GM12878 (cell line): ENCODE data around the gene INO80C. TPM values are rescaled to one million over a fixed set of nuclear protein-coding genes. Genes with fewer than 3 reads are reported as not detected.

ENCODE experiments used
- ATAC-seq: fragments of 200-7000 bp; cut with Tn5 transposase; 3 replicates; pipeline ENCODE4 v1.9.1; 2020; ENCODE audit warnings: mild to moderate bottlenecking, moderate library complexity
- BruUV-seq: library from RNA; stranded (reverse); fragments of 400-500 nt; replicated peaks from 2 replicates; lab custom pipeline; 2021; lab: Mats Ljungman, UMichigan
- CTCF ChIA-PET: fragments of 300-600 bp; sonication (Branson Sonifier 250); formaldehyde crosslinking; extraction: SDS; loops from one replicate; lab custom pipeline; 2021; ENCODE audit warnings: inconsistent platforms; lab: Yijun Ruan, JAX
- POLR2A ChIA-PET: fragments of 350-600 bp; formaldehyde crosslinking; extraction: SDS; loops from one replicate; lab custom pipeline; 2021; ENCODE audit warnings: inconsistent platforms; lab: Charles Lee
- RAD21 ChIA-PET: fragments of 300-600 bp; sonication (Branson Sonifier 250); formaldehyde crosslinking; loops from one replicate; lab custom pipeline; 2023; ENCODE audit warnings: antibody characterized with exemption; ENCODE audit not compliant: unreplicated experiment; lab: Charles Lee
- SMC1A ChIA-PET: fragments of 300-600 bp; sonication (Branson Sonifier 250); formaldehyde crosslinking; loops from one replicate; lab custom pipeline; 2023; ENCODE audit not compliant: unreplicated experiment, uncharacterized antibody; lab: Charles Lee
- DNase-seq: peaks from one replicate; pipeline ENCODE4 v3.0.0-alpha.2; 2011; ENCODE audit warnings: low read depth, low spot score
- FAIRE-seq: peaks from 3 replicates; lab custom pipeline; 2011; peaks lifted over from hg19 to GRCh38; lab: Jason Lieb, UNC
- H2AFZ ChIP-seq: 2 replicates; pipeline ENCODE4 v1.6.0; 2011; ENCODE audit warnings: low read depth, low read length, control low read depth; ENCODE audit not compliant: control insufficient read depth
- H3K27ac ChIP-seq: 2 replicates; pipeline ENCODE4 v1.5.1; 2011; ENCODE audit warnings: control low read depth; ENCODE audit not compliant: control insufficient read depth, insufficient read depth
- H3K27me3 ChIP-seq, 2 experiments: replicated peaks in 1 of 2; 2 replicates each; pipeline versions ENCODE4 v1.6.0 to v1.6.1; 2011; ENCODE audit warnings: low read length in 1 of 2; ENCODE audit not compliant: control insufficient read depth in 2 of 2, insufficient read depth in 2 of 2
- H3K36me3 ChIP-seq, 2 experiments: 2 replicates each; pipeline ENCODE4 v1.5.1; 2011; ENCODE audit warnings: low read length in 1 of 2; ENCODE audit not compliant: control insufficient read depth in 2 of 2, insufficient read depth in 2 of 2
- H3K4me1 ChIP-seq: 2 replicates; pipeline ENCODE4 v1.6.1; 2011; ENCODE audit warnings: mild to moderate bottlenecking, low read length, moderate library complexity, mixed read lengths; ENCODE audit not compliant: control insufficient read depth, insufficient read depth
- H3K4me2 ChIP-seq: 2 replicates; pipeline ENCODE4 v1.6.0; 2011; ENCODE audit warnings: control low read depth; ENCODE audit not compliant: control insufficient read depth, insufficient read depth
- H3K4me3 ChIP-seq: fragments of 200-600 bp; sonication (generic); 2 replicates; pipeline ENCODE4 v1.5.1; 2016
- H3K79me2 ChIP-seq: 2 replicates; pipeline ENCODE4 v1.6.0; 2011; ENCODE audit warnings: low read length; ENCODE audit not compliant: control insufficient read depth, insufficient read depth
- H3K9ac ChIP-seq: 2 replicates; pipeline ENCODE4 v1.8.0; 2011; ENCODE audit warnings: low read length, control low read depth, mixed read lengths; ENCODE audit not compliant: control insufficient read depth, insufficient read depth
- H3K9me3 ChIP-seq: replicated peaks from 3 replicates; pipeline ENCODE4 v1.5.1; 2011; ENCODE audit warnings: mild to moderate bottlenecking, low read length; ENCODE audit not compliant: control insufficient read depth, insufficient read depth
- H4K20me1 ChIP-seq: 2 replicates; pipeline ENCODE4 v1.6.0; 2011; ENCODE audit not compliant: control insufficient read depth, insufficient read depth
- BACH1 ChIP-seq: fragments of 450-650 bp; IDR thresholded peaks from 2 replicates; pipeline ENCODE4 v1.6.1; 2017; ENCODE audit warnings: mild to moderate bottlenecking, borderline replicate concordance
- BCL3 ChIP-seq: IDR thresholded peaks from 2 replicates; pipeline ENCODE4 v1.6.1; 2011; ENCODE audit warnings: borderline replicate concordance, low read depth, mild to moderate bottlenecking, moderate library complexity, low read length; ENCODE audit not compliant: insufficient read depth, poor library complexity, severe bottlenecking
- CEBPB ChIP-seq, 2 experiments: fragments of 150-350 bp in 1 of 2; IDR thresholded peaks; 2 replicates each; pipeline ENCODE4 v1.6.1; 2012 to 2014; ENCODE audit warnings: low read depth in 2 of 2, low read length in 2 of 2, borderline replicate concordance in 1 of 2, inconsistent platforms in 1 of 2
- ELK1 ChIP-seq: IDR thresholded peaks from 2 replicates; pipeline ENCODE4 v1.6.1; 2012; ENCODE audit warnings: low read depth, low read length, improper control_type of control experiment
- NFXL1 ChIP-seq: fragments of 450-650 bp; IDR thresholded peaks from 2 replicates; pipeline ENCODE4 v1.6.1; 2017; ENCODE audit warnings: antibody characterized with exemption, mild to moderate bottlenecking, borderline replicate concordance
- NKRF ChIP-seq: fragments of 450-650 bp; conservative IDR thresholded peaks from 2 replicates; pipeline ENCODE4 v1.6.1; 2017; ENCODE audit warnings: mild to moderate bottlenecking, moderate library complexity
- PKNOX1 ChIP-seq: fragments of 450-650 bp; IDR thresholded peaks from 2 replicates; pipeline ENCODE4 v1.6.1; 2016; ENCODE audit warnings: mild to moderate bottlenecking
- SMARCA5 ChIP-seq: fragments of 450-650 bp; IDR thresholded peaks from 2 replicates; pipeline ENCODE4 v1.6.1; 2017; ENCODE audit warnings: mild to moderate bottlenecking
- SREBF1 ChIP-seq: IDR thresholded peaks from 2 replicates; pipeline ENCODE4 v1.6.1; 2012; ENCODE audit warnings: mild to moderate bottlenecking, low read length
- SUZ12 ChIP-seq: fragments of 200-600 bp; sonication (generic); IDR thresholded peaks from one replicate; pipeline ENCODE4 v1.6.1; 2018; ENCODE audit warnings: antibody characterized with exemption, mild to moderate bottlenecking; ENCODE audit not compliant: unreplicated experiment
- TARDBP ChIP-seq: IDR thresholded peaks from 2 replicates; pipeline ENCODE4 v1.6.1; 2016; ENCODE audit warnings: borderline replicate concordance
- TCF12 ChIP-seq: IDR thresholded peaks from 2 replicates; pipeline ENCODE4 v1.6.1; 2011; ENCODE audit warnings: low read depth, mild to moderate bottlenecking, low read length
- USF2 ChIP-seq: IDR thresholded peaks from 2 replicates; pipeline ENCODE4 v1.6.1; 2011; ENCODE audit warnings: low read depth, low read length, improper control_type of control experiment, borderline replicate concordance
- ZSCAN29 ChIP-seq: fragments of 450-650 bp; IDR thresholded peaks from 2 replicates; pipeline ENCODE4 v1.6.1; 2017; ENCODE audit warnings: mild to moderate bottlenecking, moderate library complexity
- WGBS: methylation state at CpG from one replicate; pipeline ENCODE4 v1.1.6; 2016; ENCODE audit warnings: low lambda C conversion rate; ENCODE audit not compliant: insufficient replicate concordance, insufficient coverage; ENCODE audit errors: missing lambda C conversion rate; 5-methylcytosine and 5-hydroxymethylcytosine counted together
- in situ Hi-C: fragments of 300-500 bp; cut with MboI; formaldehyde crosslinking; loops from 9 replicates; pipeline ENCODE4 v1.14.3; 2018; ENCODE audit warnings: mixed read lengths
- intact Hi-C: fragments of 100-400 bp; cut with micrococcal nuclease; formaldehyde crosslinking; loops from one replicate; pipeline ENCODE4 v1.14.2; 2022; ENCODE audit not compliant: unreplicated experiment
- polyA plus RNA-seq, 11 experiments: library from polyadenylated mRNA; depleted of rRNA in 4 of 11; unstranded in 6 of 11; stranded (reverse) in 5 of 11; fragments of >200 nt; fragmentation: Nextera tagmentation in 4 of 11; fragmentation: Illumina TruSeq in 1 of 11; extraction: Ambion mirVana in 4 of 11; extraction: Trizol in 1 of 11; gene quantifications; 1 replicate in 1 of 11; 2 replicates in 10 of 11; pipeline versions ENCODE4 v1.2.1 to v1.2.3, GENCODE V29; 2011 to 2016; ENCODE audit warnings: inconsistent platforms in 2 of 11, missing spikeins in 2 of 11, low read depth in 1 of 11
- total RNA-seq, 4 experiments: library from RNA; depleted of rRNA in 3 of 4; stranded (reverse); fragments of >200 nt in 3 of 4; fragmentation: Illumina TruSeq in 1 of 4; extraction: Trizol in 1 of 4; gene quantifications; 2 replicates each; pipeline versions ENCODE4 v1.2.1 to v1.2.3, GENCODE V29; 2013 to 2021

The INO80C gene
- total and polyA plus RNA-seq, 10 of the 15 experiments (the other 5 are each of a cell fraction or from before 2014, with no cell fraction given) = 9.9 to 43.2 (median 30.1) TPM

- no peak for TF ChIP-seq ELK1
- TF ChIP-seq TARDBP = no peak
- TF ChIP-seq, all 136 proteins: peak for 0
Measured at GRCh38 chr18:35522130-35522959, 24.6 kb upstream of the INO80C start (continued).

GRCh38 chr18:35521133-35521532 lies 23.4 kb upstream of the INO80C start:
- Histone ChIP-seq H3K4me3 (no peak overlapping the region), H3K27ac (no peak overlapping the region), H3K9me3 (no peaks in the 10 kb centered on the region), H3K36me3 (no peaks in the 10 kb centered on the region), H2AFZ (no peak overlapping the region), H4K20me1 (no peaks in the 10 kb centered on the region), H3K79me2 (no peaks in the 10 kb centered on the region), H3K27me3 (no peaks in the 10 kb centered on the region; a peak in 1 of 4 replicates), H3K4me2 (no peak overlapping the region), H3K4me1 (no peaks in the 10 kb centered on the region), H3K9ac (no peak overlapping the region)
- WGBS = 40% methylated on average over 5 of the region's 5 CpGs
- in situ Hi-C loops = no loop called here
- BruUV-seq = no TSS peak
- RAD21 ChIA-PET = interaction anchor here (0.9 kb wide), 1 partner anchor 9 kb away, joined by 4 read pairs; no protein-coding TSS in a partner anchor
- SMC1A ChIA-PET = interaction anchor here (1.0 to 2.6 kb wide), 4 partner anchors 9 to 113 kb away, joined by 3 to 13 read pairs (median 4); no protein-coding TSS in a partner anchor
- POLR2A ChIA-PET = interaction anchor here (0.5 to 1.4 kb wide), 3 partner anchors 12 to 78 kb away, joined by 3 read pairs; no protein-coding TSS in a partner anchor
- CTCF ChIA-PET = interaction anchor here (0.6 to 2.0 kb wide), 3 partner anchors 9 to 135 kb away, joined by 3 to 11 read pairs (median 3); no protein-coding TSS in a partner anchor
- no peak for ATAC-seq
- FAIRE-seq = no peak
- DNase-seq = no peak
- intact Hi-C loops = no loop called here
- TF ChIP-seq BACH1 (no peak), PKNOX1 (no peak), CEBPB (IDR thresholded peaks at IDR 0.05; ENCODE audit: borderline replicate concordance in 1 of 2, low read depth in 2 of 2, low read length in 2 of 2) (no peak), ZSCAN29 (no peak), BCL3 (no peak), NFXL1 (no peak), SREBF1 (no peak), USF2 (no peak), SUZ12 (no peak), TCF12 (no peak), NKRF (no peak), SMARCA5 (no peak)
